NCI-H128 (cell line): ENCODE data around the gene NOTO.
"Not testable (repeated sequence)": the region's sequence is repeated elsewhere in the genome, so short reads cannot be mapped to it uniquely, and the experiment has no call there.

Source experiments
- DNase-seq: peaks from one replicate; lab custom pipeline; 2025; ENCODE audit not compliant: unreplicated experiment; lab: John Stamatoyannopoulos, UW

NOTO gene

DNA sequence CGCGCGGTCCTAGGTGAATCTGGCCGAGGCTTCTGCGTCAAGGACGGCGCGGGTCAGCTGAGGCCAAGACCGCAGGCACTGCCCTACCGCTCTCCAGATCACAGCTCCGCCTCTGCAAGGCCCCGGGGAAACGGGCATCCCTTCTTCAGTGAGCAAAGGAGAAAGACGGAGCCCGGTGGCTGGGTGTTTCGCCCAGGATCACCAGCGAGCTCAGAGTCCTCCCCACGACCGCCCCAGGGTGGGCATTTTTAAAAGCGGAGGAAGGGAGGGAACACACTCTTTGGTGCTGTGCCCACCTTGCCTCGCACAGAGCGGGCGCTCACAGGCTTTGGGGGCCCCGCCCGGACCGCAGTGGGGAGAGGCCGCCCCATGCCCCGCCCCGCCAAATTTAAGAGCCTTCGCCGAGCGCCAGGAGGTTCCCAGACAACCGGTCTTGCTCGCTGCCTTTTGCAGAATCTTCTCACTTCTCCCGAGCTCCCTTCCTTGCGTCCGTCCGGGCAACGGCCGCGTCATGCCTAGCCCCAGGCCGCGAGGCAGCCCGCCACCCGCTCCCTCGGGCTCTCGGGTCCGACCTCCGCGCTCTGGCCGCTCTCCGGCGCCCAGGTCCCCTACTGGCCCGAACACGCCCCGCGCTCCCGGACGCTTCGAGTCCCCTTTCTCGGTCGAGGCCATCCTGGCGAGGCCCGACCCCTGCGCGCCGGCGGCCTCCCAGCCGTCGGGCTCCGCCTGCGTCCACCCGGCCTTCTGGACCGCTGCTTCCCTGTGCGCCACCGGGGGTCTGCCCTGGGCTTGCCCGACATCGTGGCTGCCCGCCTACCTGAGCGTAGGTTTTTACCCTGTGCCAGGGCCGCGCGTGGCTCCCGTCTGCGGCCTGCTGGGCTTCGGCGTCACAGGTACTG, at the start of gene NOTO:
Gene NOTO, plus strand, starts transcription at position 419 of the 899 bp plus-strand sequence. Its CDS starts 93 bp downstream, at position 512.
- no peak for DNase-seq

DNA sequence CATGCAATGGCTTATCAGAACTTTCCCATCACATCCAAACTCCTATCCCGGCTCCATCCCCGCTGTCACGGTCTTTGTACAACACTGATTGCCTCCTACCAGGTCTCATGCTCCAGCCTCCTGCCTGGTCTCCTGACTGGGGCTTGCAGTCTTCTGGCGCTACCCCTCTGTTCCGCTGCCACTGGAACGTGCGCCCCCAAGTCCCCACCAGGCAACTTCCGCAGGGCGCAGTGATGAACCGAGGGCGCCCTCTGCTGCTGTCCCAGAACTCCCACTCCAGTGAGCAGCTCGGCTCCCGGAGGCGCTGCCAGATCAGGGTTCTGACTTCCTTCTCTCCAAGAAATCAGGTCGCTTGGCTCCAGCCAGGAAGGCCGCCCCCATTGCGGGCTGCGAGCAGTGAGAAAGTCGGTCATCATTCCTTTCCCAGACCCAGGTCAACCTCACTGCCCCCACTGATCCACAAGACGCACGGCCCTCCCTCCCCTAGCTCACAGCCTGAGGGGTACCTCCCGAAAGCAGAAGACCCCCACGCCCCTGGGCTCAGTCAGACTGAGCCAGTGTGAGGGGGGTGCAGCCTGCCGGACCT, 45.7 kb upstream of the NOTO start:
- peak; percentile 35 for DNase-seq

DNA sequence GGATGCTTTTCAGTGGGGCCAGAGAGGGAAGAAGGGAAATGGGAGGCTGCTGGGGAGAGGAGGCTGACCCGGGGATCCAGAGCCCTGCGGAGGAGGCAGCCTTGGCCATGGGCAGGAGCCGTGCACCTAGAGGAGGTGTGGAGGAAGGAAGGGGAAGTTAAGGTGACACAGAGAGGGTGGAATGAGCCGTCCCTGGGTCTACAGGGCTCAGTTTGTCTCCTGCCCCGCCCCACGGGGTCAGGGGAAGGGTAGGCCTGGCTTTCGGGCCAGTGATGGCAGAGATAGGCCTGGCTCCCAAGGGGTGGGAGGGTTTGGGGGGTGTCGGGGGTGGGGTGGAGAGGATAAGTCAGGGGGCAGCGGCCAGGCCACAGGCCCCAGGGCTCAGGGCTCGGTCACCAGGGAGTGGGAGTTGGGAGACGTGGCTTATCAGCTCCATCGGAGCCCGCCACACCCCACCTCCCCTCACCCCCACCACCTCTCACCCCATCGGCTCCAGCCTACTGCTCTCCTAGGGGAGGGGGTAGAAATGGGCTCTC, 39.5 kb upstream of the NOTO start:
- DNase-seq = no peak

DNA sequence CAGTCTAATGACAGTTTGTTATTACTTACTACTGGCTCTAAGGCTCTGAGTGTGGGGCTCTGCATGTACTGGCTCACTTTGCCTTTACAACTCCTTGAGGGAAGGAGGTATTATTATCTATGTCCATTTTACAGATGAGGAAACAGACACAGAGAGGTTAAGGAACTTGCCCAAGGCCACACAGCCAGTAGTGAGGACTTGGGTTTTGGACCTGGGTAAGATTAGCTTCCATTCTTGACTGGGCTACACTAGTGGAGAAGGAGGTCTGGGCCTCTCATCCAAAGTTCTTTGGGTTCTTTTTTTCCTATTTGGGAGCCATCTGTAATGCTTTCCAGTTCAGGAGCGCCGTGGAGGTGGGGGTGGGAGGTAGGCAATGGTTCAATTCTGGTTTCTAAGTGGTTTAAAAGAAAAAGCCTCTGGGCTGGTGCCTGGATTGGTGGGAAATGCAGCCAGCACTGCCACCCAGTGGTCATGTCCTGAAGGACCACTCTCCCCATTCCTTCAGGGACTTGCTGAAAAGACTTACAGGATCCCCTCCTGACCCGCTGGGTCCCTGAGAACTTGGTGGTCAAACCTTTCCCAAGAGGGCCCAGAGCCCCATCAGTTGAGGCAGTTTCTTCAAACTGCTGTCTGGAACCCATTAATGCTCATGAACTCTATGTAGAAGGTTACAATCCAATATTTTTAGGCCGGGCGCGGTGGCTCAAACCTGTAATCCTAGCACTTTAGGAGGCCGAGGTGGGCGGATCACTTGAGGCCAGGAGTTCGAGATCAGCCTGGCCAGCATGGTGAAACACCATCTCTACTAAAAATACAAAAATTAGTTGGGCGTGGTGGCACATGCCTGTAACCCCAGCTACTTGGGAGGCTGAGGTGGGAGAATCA, 38.6 kb upstream of the NOTO start:
- no peak for DNase-seq

DNA sequence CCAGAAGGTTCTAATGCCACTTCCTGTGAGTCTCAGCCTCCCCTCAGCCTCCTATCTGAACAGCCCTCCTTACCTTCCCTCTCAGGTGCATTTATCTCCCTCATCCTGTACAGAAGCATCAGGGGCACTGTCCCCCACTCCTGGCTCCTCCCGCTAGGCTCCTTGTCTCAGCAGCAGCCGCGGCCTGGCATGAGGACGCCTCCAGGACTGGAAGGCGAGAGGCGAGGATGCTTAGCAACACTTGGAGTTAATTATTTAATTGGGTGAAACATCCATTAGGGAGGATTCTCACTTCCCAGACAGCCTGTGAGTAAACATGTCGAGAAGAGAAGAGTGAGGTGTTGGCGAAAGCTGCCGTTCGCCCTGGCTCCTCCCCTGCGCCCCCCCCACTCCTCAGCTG, 36.4 kb upstream of the NOTO start:
- DNase-seq = not testable (repeated sequence)

- DNase-seq = not testable (repeated sequence)
Measured at GRCh38 chr2:73166813-73167212, 35.6 kb upstream of the NOTO start.

- not testable (repeated sequence) for DNase-seq
Measured at GRCh38 chr2:73168348-73168747, 34.0 kb upstream of the NOTO start.

DNA sequence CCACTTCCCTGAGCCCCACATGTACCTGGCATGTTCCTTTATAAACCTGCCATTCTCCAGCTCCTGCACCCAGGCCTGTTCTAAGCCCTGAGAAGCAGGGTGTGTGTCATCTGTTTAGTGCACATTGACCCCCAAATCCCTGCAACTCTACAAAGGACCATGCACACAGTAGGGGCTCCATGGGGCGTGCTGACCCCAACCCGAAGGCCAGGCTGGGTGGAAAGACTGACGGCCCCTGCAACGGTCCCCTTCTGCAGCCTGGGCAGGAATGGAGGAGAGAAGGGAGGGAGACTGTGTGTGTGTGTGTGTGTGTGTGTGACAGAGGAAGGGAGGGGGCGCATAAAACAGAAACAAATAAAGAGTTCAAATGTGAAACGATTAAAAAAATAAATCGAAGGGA, 32.0 kb upstream of the NOTO start:
- DNase-seq = not testable (repeated sequence)

DNA sequence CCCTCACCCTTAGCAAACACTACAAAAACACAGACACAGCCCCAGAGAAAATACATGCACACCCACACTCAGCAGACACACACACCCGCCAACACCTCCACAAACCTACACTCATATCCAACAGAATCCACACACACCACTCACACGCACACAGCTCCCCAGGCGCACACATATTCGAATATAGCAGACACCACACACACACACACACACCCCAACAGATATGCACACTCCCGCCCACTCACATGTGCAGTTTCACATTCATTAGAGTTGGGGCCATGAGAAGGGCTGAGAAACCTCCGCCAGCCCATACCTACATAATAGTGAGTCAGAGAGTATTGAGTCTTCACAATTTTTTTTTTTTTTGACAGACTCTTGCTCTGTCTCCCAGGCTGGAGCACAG, 29.4 kb upstream of the NOTO start:
- no peak for DNase-seq

GRCh38 chr2:73173781-73174180, 28.6 kb upstream of the NOTO start:
- DNase-seq = no peak

DNA sequence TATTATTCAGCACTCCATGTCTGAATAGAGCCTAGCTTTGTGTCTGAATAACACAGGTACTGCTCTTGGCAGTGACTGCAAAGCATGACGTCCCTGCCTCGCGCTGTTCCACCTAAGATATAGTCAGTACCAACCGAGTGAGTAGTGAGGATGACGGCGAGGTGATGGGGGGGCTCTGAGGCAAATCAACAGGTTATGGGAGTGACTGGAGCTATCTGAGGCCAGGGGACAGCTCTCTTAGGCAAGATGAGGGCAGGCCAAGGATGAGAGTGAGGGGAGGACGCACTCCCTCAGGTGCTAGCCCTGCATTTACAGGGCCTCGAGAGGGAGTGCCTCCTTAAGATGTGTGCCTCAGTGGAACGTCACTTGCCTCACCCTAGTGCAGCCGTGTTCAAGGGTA, 28.1 kb upstream of the NOTO start:
- no peak for DNase-seq

GRCh38 chr2:73174941-73175662, 27.3 kb upstream of the NOTO start:
- no peak for DNase-seq

DNA sequence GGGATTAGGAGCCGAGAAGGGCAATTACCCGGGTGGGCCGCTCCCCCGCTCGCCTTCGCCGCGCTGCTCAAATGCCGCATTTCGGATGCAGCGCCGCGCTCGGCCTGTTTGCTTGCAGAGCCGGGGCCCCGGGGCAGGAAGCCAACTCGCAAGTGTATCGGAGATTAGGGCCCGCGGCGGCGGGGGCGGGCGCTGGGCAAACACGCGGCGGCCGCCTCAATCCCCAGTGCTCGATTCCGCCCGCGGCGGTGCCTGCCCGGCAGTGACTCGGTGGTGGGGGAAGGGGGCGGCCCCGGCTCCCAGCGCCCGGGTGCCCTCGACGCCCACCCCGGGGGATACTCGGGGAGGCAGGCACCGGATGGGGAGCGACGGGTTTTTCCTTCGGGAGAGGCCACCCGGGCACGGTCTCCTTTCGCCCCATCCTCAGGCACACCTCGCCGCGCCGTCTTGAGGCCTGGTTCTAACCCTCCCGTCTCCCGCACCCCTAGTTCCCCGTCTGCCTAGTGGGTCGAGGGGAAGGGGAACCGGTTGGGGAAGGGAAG, 26.6 kb upstream of the NOTO start:
- no peak for DNase-seq

DNA sequence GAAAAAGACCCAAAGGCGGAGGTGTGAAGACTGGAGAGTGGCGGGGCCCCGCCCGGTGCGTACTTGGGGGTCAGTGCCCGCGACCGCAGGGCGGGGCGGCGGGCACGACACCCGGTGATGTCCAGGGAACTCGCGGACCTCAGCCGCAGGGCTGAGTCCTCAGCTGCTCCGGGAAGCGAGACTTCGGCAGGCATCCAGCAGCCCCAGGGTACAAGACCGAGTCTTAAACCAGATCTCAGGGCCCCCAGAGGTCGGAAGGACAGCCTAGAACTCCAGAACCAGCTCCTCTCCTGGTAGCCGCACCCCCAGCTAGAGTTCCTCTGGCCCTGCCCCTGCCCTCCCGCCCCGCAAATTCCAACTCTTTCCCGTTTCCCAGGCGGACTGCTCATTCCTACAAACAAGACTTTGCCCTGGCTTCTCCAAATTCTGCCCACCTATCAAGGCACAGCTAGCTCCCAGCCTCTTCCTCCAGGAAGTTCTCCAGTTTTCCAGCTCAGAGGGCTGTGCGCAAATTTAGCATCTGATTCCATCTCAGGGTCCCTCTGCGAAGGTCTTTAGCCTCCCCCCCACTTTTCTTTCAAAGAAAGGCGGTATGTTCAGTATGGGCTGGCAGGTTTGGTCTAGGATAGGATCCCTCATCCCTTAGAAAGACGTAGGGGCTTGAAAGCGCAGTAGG, 26.0 kb upstream of the NOTO start:
- no peak for DNase-seq

DNA sequence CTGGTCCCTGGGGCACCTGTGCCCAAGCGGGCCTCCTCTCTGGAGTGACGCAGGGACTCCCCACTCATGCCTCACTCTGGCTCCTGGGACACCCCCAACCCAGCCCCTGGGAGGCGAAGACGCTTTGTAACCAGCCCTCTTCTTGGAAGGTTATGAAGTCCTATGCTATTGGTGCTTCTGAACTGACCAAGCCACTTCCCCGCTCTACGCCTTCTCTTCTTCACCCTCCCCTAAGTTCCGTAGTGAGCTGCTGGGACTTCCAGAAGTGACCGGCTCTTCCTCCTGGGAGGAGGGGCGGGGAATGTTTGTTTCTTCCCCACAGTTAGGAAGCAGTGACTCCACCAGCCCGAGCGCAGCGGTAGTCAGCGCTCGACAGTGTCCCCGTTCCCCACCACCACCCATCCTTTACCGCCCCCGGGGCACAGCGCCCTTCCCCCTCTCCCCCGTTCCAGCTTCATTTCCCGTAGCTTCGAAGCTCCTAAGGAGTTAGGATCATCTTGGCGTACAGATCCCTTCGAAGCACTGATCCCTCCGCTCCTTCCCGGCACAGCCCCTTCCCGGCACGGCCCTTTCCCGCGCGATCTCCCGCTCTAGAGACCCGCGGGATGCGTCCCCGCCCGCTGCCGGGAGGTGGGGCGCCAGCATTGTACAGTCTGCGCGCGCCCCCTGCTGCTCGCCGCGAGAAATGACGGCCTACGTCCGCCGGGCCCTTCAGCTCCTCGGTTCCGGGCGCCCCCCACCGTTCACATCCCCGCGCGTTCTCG, 25.3 kb upstream of the NOTO start:
- peak; percentile 78 for DNase-seq

- no peak for DNase-seq
Measured at GRCh38 chr2:73177645-73178255, 24.6 kb upstream of the NOTO start.

GRCh38 chr2:73185965-73186364, 16.4 kb upstream of the NOTO start:
- no peak for DNase-seq

DNA sequence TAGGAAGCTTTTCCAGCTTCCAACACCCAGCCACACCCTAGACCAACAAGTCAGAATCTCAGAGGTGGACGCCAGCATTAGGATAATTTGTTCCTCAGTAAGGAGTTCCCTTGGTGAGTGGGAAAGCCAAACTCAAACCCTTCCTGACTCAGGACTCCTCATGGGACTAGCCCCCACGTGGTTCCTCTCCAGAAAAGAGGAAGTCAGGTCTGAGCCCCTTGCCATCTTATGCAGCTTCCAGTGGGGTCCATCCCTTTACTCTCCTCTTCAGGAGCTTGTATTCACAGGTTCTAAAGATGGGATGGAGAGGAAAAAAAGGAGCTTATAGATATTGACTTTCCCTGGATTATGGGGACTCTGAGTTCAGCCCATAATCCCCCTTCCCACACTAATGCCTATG, 14.8 kb upstream of the NOTO start:
- DNase-seq = no peak

- no peak for DNase-seq
Measured at GRCh38 chr2:73197579-73197978, 4.8 kb upstream of the NOTO start.
